ENCODE data around the gene FOXRED2. TPM values are rescaled to one million over a fixed set of nuclear protein-coding genes. Genes with fewer than 3 reads are reported as not detected.
A peak's percentile ranks its signal among the peaks of the same experiment; 100 is the strongest.

Gene FOXRED2
- total and polyA plus RNA-seq, 2 experiments from 2014 or later = 11.5 to 38.3 TPM

DNA sequence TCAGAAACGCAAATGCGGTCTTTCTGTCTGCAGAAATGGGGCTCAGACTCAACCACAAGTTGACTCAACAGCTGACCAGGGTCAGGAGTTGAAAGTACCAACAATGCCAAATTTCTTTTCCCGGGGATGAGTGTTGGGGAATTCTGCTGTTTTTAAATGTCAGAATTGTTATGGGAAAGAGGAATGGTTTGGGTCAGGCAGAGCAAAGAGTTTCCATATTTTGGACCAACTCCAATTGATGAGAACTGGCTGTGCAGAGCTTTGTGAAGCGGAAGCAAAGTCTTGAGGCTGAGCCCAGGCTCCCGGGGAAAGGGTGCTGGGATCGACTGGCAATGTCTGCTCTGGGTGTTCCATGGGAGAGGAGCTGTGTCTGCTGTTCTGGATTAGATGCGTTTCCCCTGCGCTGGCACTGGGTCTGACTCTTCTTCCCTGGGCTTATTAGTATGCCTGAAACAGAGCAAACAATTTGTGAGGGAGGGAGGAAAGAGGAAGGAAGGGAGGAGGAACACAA is 61.6 kb downstream of the FOXRED2 start:
- H3K9me3 Mint-ChIP-seq = no peaks in the 10 kb centered on the region
- H3K4me3 ChIP-seq = no peak overlapping the region
- H3K27me3 Mint-ChIP-seq (ENCODE audit: insufficient read depth, low read depth, poor library complexity) = peaks cover 9% of the 10 kb centered on the region
- H3K36me3 Mint-ChIP-seq (ENCODE audit: low read depth) = no peaks in the 10 kb centered on the region
- H3K4me1 ChIP-seq (ENCODE audit: insufficient read depth) = peaks cover 3% of the 10 kb centered on the region; the same call in 1 of the 2 replicates
- H3K27ac ChIP-seq (ENCODE audit: low read depth) = no peak overlapping the region
- peak overlapping the region; percentile 69; the same call in 1 of the 2 replicates for H2AFZ ChIP-seq
- no peaks in the 10 kb centered on the region for H3K79me2 ChIP-seq (replicated peaks; ENCODE audit: insufficient read depth)
- peak; percentile 46 for DNase-seq (ENCODE audit: low spot score)
- H3K4me1 Mint-ChIP-seq = peaks cover 12% of the 10 kb centered on the region; the same call in 2 of the 3 replicates
- no peak overlapping the region for H3K4me3 Mint-ChIP-seq
- H3F3A ChIP-seq (replicated peaks; ENCODE audit: low read depth) = no peaks in the 10 kb centered on the region
- H4K20me1 ChIP-seq (replicated peaks; ENCODE audit: insufficient read depth) = no peaks in the 10 kb centered on the region
- TF ChIP-seq EZH2 (IDR thresholded peaks at IDR 0.05; ENCODE audit: low read depth, unreplicated experiment) (no peak), NANOG (IDR thresholded peaks at IDR 0.05; ENCODE audit: borderline replicate concordance) (no peak), EZH2phosphoT487 (IDR thresholded peaks at IDR 0.05; ENCODE audit: unreplicated experiment) (no peak), POLR2AphosphoS5 (IDR thresholded peaks at IDR 0.05; ENCODE audit: low read depth) (no peak), JUNB (IDR thresholded peaks at IDR 0.05; ENCODE audit: unreplicated experiment) (no peak), ZNF331 (CRISPR knock-in tag; IDR thresholded peaks at IDR 0.05; ENCODE audit: low read depth) (no peak), STAT1 (IDR thresholded peaks at IDR 0.05; ENCODE audit: unreplicated experiment) (no peak)
- TF ChIP-seq, protein P1, sequence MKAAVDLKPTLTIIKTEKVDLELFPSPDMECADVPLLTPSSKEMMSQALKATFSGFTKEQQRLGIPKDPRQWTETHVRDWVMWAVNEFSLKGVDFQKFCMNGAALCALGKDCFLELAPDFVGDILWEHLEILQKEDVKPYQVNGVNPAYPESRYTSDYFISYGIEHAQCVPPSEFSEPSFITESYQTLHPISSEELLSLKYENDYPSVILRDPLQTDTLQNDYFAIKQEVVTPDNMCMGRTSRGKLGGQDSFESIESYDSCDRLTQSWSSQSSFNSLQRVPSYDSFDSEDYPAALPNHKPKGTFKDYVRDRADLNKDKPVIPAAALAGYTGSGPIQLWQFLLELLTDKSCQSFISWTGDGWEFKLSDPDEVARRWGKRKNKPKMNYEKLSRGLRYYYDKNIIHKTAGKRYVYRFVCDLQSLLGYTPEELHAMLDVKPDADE (IDR thresholded peaks at IDR 0.05) = no peak
- TF ChIP-seq, protein P2, sequence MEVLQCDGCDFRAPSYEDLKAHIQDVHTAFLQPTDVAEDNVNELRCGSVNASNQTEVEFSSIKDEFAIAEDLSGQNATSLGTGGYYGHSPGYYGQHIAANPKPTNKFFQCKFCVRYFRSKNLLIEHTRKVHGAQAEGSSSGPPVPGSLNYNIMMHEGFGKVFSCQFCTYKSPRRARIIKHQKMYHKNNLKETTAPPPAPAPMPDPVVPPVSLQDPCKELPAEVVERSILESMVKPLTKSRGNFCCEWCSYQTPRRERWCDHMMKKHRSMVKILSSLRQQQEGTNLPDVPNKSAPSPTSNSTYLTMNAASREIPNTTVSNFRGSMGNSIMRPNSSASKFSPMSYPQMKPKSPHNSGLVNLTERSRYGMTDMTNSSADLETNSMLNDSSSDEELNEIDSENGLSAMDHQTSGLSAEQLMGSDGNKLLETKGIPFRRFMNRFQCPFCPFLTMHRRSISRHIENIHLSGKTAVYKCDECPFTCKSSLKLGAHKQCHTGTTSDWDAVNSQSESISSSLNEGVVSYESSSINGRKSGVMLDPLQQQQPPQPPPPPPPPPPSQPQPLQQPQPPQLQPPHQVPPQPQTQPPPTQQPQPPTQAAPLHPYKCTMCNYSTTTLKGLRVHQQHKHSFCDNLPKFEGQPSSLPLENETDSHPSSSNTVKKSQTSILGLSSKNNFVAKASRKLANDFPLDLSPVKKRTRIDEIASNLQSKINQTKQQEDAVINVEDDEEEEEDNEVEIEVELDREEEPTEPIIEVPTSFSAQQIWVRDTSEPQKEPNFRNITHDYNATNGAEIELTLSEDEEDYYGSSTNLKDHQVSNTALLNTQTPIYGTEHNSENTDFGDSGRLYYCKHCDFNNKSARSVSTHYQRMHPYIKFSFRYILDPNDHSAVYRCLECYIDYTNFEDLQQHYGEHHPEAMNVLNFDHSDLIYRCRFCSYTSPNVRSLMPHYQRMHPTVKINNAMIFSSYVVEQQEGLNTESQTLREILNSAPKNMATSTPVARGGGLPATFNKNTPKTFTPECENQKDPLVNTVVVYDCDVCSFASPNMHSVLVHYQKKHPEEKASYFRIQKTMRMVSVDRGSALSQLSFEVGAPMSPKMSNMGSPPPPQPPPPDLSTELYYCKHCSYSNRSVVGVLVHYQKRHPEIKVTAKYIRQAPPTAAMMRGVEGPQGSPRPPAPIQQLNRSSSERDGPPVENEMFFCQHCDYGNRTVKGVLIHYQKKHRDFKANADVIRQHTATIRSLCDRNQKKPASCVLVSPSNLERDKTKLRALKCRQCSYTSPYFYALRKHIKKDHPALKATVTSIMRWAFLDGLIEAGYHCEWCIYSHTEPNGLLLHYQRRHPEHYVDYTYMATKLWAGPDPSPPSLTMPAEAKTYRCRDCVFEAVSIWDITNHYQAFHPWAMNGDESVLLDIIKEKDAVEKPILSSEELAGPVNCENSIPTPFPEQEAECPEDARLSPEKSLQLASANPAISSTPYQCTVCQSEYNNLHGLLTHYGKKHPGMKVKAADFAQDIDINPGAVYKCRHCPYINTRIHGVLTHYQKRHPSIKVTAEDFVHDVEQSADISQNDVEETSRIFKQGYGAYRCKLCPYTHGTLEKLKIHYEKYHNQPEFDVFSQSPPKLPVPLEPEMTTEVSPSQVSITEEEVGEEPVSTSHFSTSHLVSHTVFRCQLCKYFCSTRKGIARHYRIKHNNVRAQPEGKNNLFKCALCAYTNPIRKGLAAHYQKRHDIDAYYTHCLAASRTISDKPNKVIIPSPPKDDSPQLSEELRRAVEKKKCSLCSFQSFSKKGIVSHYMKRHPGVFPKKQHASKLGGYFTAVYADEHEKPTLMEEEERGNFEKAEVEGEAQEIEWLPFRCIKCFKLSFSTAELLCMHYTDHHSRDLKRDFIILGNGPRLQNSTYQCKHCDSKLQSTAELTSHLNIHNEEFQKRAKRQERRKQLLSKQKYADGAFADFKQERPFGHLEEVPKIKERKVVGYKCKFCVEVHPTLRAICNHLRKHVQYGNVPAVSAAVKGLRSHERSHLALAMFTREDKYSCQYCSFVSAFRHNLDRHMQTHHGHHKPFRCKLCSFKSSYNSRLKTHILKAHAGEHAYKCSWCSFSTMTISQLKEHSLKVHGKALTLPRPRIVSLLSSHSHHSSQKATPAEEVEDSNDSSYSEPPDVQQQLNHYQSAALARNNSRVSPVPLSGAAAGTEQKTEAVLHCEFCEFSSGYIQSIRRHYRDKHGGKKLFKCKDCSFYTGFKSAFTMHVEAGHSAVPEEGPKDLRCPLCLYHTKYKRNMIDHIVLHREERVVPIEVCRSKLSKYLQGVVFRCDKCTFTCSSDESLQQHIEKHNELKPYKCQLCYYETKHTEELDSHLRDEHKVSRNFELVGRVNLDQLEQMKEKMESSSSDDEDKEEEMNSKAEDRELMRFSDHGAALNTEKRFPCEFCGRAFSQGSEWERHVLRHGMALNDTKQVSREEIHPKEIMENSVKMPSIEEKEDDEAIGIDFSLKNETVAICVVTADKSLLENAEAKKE (CRISPR knock-in tag; IDR thresholded peaks at IDR 0.05) = no peak
- TF ChIP-seq, protein P3, sequence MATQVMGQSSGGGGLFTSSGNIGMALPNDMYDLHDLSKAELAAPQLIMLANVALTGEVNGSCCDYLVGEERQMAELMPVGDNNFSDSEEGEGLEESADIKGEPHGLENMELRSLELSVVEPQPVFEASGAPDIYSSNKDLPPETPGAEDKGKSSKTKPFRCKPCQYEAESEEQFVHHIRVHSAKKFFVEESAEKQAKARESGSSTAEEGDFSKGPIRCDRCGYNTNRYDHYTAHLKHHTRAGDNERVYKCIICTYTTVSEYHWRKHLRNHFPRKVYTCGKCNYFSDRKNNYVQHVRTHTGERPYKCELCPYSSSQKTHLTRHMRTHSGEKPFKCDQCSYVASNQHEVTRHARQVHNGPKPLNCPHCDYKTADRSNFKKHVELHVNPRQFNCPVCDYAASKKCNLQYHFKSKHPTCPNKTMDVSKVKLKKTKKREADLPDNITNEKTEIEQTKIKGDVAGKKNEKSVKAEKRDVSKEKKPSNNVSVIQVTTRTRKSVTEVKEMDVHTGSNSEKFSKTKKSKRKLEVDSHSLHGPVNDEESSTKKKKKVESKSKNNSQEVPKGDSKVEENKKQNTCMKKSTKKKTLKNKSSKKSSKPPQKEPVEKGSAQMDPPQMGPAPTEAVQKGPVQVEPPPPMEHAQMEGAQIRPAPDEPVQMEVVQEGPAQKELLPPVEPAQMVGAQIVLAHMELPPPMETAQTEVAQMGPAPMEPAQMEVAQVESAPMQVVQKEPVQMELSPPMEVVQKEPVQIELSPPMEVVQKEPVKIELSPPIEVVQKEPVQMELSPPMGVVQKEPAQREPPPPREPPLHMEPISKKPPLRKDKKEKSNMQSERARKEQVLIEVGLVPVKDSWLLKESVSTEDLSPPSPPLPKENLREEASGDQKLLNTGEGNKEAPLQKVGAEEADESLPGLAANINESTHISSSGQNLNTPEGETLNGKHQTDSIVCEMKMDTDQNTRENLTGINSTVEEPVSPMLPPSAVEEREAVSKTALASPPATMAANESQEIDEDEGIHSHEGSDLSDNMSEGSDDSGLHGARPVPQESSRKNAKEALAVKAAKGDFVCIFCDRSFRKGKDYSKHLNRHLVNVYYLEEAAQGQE (IDR thresholded peaks at IDR 0.05; ENCODE audit: unreplicated experiment) = no peak
- H3K4me2 ChIP-seq = no peak overlapping the region
- H3K36me3 ChIP-seq (ENCODE audit: insufficient read depth) = no peaks in the 10 kb centered on the region
- H3K27me3 ChIP-seq (ENCODE audit: insufficient read depth) = no peaks in the 10 kb centered on the region
- no peaks in the 10 kb centered on the region for H3K9me2 ChIP-seq (ENCODE audit: insufficient read depth)
- H3K27ac Mint-ChIP-seq = peak overlapping the region; percentile 21; the same call in 1 of the 2 replicates
- ATAC-seq = peak; percentile 53

Measured in GM23338 (cell line).